ENCODE measurements around the gene CACNA2D4. TPM values are rescaled to one million over a fixed set of nuclear protein-coding genes. Genes with fewer than 3 reads are reported as not detected.

CACNA2D4 gene
- total RNA-seq, 1 donor from 2014 or later, result 7.0 TPM

- Histone ChIP-seq H3K27ac (no peak overlapping the region), H3K27me3 (ENCODE audit: low read depth) (peaks cover 34% of the 10 kb centered on the region), H3K4me1 (no peaks in the 10 kb centered on the region), H3K36me3 (no peaks in the 10 kb centered on the region), H3K4me3 (no peak overlapping the region), H3K9me3 (no peaks in the 10 kb centered on the region)
- DNase-seq (peak; percentile 29), ATAC-seq (no peak)
- intact Hi-C loops (cut with DNase I), result no loop called here
- no peak for TF ChIP-seq CTCF (IDR thresholded peaks at IDR 0.05)
These were observed 79.5 kb downstream of the CACNA2D4 start for GRCh38 chr12:1838994-1839365.

- ATAC-seq (no peak), DNase-seq (peak; percentile 19)
- no peak overlapping the region for H3K4me3 ChIP-seq
- intact Hi-C loops (cut with DNase I), result no loop called here
- no peaks in the 10 kb centered on the region for H3K9me3 ChIP-seq
- H3K4me1 ChIP-seq, result no peaks in the 10 kb centered on the region
- H3K27me3 ChIP-seq (ENCODE audit: low read depth), result peaks cover 34% of the 10 kb centered on the region
- TF ChIP-seq CTCF (IDR thresholded peaks at IDR 0.05), result no peak
- H3K36me3 ChIP-seq, result no peaks in the 10 kb centered on the region
- H3K27ac ChIP-seq, result no peak overlapping the region
These were observed 80.1 kb downstream of the CACNA2D4 start for GRCh38 chr12:1838205-1838993.

GRCh38 chr12:1837541-1838204 is 80.8 kb downstream of the CACNA2D4 start:
- H3K27me3 ChIP-seq (ENCODE audit: low read depth), result peaks cover 35% of the 10 kb centered on the region
- no peaks in the 10 kb centered on the region for H3K4me1 ChIP-seq
- DNase-seq, result no peak
- intact Hi-C loops (cut with DNase I), result no loop called here
- ATAC-seq, result no peak
- no peak overlapping the region for H3K4me3 ChIP-seq
- TF ChIP-seq CTCF (IDR thresholded peaks at IDR 0.05), result no peak
- no peaks in the 10 kb centered on the region for H3K36me3 ChIP-seq
- H3K9me3 ChIP-seq, result no peaks in the 10 kb centered on the region
- no peak overlapping the region for H3K27ac ChIP-seq

- DNase-seq, result peak; percentile 28
- Histone ChIP-seq H3K9me3 (no peaks in the 10 kb centered on the region), H3K4me3 (no peak overlapping the region), H3K27me3 (ENCODE audit: low read depth) (peaks cover 34% of the 10 kb centered on the region), H3K27ac (no peak overlapping the region), H3K36me3 (no peaks in the 10 kb centered on the region), H3K4me1 (no peaks in the 10 kb centered on the region)
- ATAC-seq, result no peak
- intact Hi-C loops (cut with DNase I), result no loop called here
- TF ChIP-seq CTCF (IDR thresholded peaks at IDR 0.05), result no peak
These were observed 81.5 kb downstream of the CACNA2D4 start for GRCh38 chr12:1836854-1837421.

GRCh38 chr12:1836241-1836803 is 82.1 kb downstream of the CACNA2D4 start:
- Histone ChIP-seq H3K27me3 (ENCODE audit: low read depth) (peaks cover 36% of the 10 kb centered on the region), H3K36me3 (no peaks in the 10 kb centered on the region), H3K9me3 (no peaks in the 10 kb centered on the region), H3K4me3 (no peak overlapping the region), H3K27ac (no peak overlapping the region), H3K4me1 (no peaks in the 10 kb centered on the region)
- intact Hi-C loops (cut with DNase I), result no loop called here
- DNase-seq (peak; percentile 19), ATAC-seq (no peak)
- TF ChIP-seq CTCF (IDR thresholded peaks at IDR 0.05), result no peak
